ENCODE data around the gene EIF3C.
"Not testable (repeated sequence)": the region's sequence is repeated elsewhere in the genome, so short reads cannot be mapped to it uniquely, and the experiment has no call there.

EIF3C gene, protein sequence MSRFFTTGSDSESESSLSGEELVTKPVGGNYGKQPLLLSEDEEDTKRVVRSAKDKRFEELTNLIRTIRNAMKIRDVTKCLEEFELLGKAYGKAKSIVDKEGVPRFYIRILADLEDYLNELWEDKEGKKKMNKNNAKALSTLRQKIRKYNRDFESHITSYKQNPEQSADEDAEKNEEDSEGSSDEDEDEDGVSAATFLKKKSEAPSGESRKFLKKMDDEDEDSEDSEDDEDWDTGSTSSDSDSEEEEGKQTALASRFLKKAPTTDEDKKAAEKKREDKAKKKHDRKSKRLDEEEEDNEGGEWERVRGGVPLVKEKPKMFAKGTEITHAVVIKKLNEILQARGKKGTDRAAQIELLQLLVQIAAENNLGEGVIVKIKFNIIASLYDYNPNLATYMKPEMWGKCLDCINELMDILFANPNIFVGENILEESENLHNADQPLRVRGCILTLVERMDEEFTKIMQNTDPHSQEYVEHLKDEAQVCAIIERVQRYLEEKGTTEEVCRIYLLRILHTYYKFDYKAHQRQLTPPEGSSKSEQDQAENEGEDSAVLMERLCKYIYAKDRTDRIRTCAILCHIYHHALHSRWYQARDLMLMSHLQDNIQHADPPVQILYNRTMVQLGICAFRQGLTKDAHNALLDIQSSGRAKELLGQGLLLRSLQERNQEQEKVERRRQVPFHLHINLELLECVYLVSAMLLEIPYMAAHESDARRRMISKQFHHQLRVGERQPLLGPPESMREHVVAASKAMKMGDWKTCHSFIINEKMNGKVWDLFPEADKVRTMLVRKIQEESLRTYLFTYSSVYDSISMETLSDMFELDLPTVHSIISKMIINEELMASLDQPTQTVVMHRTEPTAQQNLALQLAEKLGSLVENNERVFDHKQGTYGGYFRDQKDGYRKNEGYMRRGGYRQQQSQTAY

DNA sequence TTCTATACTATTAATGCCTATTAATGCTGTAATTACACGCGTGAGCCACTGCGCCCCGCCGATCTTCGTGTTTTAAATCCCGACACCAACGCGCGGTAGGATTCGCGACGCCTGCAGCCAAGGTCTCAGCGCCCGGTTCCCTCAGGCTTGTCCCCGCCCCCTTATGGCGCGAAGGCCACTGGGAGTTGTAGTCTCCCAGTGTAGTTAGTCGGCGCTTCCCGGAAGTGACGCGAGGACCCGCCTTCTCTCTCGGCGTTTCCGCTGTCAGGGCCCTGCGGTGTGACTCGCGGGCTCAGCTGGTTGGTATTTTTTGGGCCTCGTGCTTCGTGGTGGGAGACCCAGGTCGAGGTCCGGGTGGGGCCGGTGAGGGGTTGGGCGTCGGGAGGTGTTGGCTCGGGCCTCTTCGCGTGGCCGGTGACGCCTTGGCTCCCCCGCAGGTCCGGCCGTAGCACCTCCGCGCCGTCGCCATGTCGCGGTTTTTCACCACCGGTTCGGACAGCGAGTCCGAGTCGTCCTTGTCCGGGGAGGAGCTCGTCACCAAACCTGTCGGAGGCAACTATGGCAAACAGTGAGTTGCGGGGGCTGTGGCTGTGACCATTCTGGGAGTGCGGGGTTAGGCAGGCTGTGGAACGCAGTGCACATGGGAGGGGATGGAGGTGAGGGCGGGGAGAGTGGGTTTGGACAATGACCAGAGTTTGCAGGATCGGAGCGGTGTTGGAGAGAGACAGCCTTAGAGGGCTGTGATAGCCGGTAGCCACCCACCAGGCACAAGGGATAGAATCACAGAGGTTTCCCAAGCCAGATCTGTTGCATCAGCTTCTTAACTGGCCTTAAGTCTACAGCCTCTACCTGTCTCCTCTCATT lies at the start of gene EIF3C:
Gene EIF3C (plus strand): TSS at position 245 of the 864 bp plus-strand sequence. CDS start 223 bp downstream, at position 468.
- not testable (repeated sequence) for DNase-seq (ENCODE audit: low spot score)

DNA sequence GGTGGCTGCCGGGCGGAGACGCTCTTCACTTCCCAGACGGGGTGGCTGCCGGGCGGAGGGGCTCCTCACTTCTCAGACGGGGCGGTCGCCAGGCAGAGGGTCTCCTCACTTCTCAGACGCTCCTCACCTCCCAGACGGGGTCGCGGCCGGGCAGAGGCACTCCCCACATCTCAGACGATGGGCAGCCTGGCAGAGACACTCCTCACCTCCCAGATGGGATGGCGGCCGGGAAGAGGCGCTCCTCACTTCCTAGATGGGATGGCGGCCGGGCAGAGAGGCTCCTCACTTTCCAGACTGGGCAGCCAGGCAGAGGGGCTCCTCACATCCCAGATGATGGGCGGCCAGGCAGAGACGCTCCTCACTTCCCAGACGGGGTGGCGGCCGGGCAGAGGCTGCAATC lies 45.0 kb upstream of the EIF3C start:
- DNase-seq (ENCODE audit: low spot score) = not testable (repeated sequence)

DNA sequence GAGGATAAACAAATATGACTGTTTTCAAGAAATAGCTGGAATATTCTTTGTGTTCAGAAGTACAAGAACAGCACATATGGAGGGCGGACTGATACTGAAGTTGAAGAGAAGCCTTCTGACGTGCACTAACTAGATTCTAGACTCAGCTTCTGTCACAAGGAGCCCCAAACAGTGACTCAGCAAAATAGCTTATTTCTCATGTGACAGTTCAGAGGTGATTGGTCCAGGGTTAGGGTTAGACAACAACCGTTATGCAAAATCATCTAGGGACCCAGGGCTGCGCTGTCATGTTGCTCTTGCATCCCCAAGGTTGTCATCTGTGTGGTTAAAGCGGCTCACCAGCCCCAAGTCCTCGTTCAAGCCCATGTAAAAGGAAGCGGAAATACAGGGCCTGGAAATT lies 43.8 kb upstream of the EIF3C start:
- DNase-seq (ENCODE audit: low spot score) = not testable (repeated sequence)

DNA sequence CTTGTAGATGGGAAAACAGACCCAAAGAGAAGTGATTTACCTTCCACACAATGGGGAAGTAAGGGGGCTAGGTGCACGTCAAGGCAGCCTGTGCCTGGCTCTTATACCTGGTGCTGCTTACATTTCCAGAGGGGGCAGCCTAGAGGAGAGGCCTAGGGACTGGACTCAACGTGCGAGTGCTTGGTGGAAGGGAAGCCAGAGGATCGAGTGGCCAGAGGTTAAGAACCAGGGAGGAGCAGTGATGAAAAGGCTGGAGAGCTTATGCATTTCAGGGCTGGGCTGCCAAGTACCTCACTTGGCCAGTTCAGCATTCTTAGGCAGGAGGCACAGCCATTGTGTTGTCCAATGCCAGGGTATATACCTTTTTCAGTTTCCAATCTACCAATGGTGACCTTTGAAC lies 43.1 kb upstream of the EIF3C start:
- not testable (repeated sequence) for DNase-seq (ENCODE audit: low spot score)

DNA sequence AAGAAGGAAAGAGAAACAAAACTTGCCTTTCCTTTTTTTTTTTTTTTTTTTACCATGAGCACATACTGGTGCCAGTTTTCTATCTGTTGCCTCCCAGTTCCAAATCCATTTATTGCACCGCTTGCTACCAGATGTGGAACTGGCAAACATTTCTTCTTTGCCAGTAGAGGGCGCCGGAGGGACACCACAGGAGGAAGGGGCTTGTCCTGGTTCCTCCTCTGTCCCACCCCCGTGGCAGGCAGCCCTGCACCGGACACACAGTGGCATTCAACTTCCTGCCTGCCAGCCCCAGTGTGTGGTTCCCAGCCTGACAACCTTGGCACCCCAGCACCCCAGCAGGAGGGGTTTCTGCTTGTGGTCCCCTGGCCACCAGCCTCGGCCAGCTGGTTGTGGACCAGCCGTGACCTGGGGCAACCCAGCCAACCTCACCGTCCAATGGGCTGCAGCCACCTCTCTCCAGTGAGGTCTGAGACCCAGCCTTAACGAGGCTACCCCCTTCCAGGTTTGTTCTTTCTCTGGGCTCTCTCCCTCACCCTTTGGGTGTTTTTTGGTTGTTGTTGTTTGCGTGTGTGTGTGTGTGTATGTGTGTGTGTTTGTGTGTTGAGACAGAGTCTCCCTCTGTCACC lies 22.8 kb upstream of the EIF3C start:
- not testable (repeated sequence) for DNase-seq (ENCODE audit: low spot score)

DNA sequence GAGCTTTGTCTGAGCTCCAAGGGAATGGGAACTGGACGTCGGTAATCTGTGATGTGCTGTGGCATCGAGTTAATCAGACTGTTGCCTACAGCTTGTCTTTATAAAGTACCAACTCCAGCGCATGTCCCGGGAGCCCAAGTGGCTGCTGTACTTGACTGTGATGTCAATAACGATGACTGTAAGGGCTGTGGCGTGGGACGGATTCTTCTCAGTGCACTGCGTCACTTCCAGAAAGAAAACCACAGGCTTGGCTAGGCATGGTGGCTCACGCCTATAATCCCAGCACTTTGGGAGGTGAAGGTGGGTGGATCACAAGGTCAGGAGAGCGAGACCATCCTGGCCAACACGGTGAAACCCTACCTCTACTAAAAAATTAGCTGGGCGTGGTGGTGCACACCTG lies 21.8 kb upstream of the EIF3C start:
- DNase-seq (ENCODE audit: low spot score) = not testable (repeated sequence)

DNA sequence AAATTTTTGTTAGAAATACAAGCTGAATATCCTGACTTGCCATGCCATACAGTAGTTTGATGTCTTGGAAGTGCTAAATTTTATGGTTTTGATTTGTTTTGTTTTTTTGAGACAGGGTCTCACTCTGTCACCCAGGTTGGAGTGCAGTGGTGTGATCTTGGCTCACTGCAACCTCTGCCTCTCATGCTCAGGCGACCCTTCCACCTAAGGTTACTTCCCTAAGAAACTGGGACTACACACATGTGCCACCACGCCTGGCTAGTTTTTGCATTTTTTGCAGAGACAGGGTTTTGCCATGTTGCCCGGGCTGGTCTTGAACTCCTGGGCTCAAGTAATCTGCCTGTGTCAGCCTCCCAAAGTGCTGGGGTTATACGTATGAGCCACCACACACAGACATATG lies 19.5 kb upstream of the EIF3C start:
- not testable (repeated sequence) for DNase-seq (ENCODE audit: low spot score)

DNA sequence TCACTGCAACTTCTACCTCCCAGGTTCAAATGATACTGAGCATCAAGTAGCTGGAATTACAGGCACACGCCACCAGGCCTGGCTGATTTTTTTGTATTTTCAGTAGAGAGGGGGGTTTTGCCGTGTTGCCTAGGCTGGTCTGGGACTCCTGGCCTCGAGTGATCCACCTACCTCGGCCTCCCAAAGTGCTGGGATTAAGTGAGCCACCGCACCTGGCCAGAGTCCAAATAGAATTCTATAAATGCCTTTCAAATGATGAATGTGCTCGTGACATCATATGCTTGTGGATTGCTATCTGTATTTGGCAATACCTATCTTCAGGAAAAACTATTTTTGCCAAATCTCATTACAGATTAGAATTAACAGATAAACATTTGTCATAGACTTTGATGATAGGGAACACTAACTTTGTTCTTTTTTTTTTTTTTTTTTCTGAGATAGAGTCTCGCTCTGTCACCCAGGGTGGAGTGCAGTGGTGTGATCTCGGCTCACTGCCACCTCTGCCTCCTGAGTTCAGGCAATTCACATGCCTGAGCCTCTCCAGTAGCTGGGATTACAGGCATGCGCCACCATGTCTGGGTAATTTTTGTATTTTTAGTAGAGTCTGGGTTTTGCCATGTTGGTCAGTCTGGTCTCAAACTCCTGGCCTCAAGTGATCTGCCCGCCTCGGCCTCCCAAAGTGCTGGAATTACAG lies 17.9 kb upstream of the EIF3C start:
- DNase-seq (ENCODE audit: low spot score) = not testable (repeated sequence)

DNA sequence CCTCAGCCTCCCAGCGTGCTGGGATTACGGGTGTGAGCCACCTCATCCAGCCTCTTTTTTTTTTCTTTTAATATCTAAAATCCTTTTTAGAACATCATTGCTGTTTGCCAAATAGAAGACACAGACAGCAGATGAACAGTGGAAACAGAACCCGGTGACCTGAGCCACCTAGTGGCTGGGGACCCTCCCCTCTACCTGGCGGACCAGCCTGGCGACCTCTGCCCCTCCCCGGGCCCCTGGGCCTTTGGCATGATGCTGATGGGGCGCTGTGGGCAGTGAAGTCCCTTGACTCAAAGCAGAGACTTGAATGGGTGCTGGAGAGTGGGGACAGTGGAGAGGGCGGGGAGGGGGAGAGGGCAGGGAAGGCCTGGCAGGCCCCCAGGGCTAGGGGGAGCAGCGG lies 11.5 kb upstream of the EIF3C start:
- DNase-seq (ENCODE audit: low spot score) = not testable (repeated sequence)

DNA sequence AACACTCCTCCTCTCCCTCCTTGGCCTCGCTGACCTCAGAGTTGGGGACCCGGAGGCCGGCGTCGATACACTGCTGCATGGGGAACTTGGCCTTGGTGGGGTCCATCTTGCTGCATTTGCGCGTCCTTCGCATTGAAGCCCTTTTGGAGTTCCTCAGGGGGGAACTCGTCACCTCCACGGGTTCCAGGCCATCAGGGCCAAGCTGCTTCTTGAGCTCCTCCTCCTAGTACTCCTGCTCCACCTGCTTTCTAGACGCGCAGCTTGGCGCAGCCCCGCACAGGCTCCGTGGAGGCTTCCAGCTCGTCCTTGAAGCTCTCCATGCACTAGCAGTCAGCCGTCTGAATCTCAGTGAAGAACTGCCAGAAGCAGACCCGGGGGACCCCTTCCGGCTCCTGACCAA lies 10.9 kb upstream of the EIF3C start:
- not testable (repeated sequence) for DNase-seq (ENCODE audit: low spot score)

DNA sequence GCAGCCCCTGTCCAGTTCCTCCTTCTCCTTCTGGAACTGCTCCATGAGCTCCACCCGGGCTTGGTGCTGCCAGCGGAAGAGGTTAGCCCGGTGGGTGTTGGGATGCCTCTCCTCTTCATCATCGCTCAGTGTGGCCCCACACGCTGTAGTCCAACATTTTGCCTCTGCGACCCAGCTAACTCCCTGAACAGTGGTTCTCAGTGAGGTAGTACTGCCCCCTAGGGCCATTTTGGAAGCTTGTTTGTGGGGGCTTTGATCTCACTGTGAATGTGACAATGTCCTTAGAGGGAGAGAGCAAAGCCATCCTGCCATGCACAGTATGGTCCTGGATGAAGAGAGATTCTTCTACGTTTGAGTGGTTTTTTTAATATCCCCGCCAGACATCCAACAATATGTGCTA lies 9.9 kb upstream of the EIF3C start:
- DNase-seq (ENCODE audit: low spot score) = not testable (repeated sequence)

DNA sequence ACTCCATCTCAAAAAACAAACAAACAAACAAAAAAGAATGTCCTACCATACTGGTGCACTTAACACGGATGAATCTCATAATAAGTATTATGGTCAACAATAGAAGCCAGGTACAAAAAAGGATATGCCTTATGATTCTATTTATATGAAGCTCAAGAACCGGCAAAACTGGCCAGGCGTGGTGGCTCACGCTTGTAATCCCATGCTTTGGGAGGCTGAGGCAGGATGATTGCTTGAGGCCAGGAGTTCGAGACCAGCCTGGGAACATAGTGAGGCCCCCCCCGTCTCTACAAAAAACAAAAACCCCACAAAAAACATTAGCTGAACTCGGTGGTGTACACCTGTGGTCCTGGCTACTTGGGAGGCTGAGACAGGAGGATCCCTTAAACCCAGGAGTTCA lies 7.0 kb upstream of the EIF3C start:
- not testable (repeated sequence) for DNase-seq (ENCODE audit: low spot score)

DNA sequence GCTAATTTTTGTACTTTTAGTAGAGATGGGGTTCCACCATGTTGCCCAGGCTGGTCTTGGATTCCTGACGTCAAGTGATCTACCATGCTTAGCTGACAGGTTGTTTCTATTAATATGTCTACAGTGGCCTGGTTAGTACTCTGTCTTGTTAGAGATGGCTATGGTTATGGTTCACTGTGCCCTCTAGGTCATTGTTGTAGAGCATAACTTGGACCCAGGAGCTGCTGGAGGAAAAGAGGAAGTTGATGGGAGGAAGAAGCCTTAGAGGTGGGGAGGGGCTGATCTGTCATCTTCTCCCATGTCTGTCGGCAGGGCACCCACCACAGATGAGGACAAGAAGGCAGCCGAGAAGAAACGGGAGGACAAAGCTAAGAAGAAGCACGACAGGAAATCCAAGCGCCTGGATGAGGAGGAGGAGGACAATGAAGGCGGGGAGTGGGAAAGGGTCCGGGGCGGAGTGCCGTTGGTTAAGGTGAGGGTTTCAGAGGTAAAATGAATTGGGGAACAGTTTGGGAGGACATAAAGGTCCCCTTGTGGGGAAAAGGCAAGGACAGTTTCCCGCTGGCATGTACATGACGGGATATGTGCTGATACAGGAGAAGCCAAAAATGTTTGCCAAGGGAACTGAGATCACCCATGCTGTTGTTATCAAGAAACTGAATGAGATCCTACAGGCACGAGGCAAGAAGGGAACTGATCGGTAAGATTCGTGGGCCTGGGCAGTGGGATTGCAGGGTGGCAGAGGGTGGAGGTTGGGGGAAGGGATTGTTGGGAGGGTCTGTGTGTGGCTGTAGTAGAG lies 11.8 kb downstream of the EIF3C start:
- not testable (repeated sequence) for DNase-seq (ENCODE audit: low spot score)

DNA sequence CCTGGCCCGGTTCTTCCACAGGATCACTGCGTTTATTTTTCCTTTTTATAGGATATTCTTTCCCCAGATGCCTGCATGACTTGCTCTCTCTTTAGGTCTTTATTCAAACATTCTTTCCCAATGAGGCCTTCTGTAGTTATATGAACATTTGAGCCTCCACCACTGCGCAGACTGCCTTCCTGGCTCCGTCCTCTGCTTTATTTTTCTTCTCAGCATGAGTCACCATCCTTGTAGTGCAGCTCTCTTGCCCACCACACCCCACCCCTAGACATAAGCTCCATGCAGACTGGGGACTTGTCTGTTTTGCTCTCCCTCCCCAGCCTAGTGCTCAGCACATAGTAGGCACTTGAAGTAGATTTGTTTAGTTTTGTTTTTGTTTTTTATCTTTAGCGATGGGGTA lies 20.0 kb downstream of the EIF3C start:
- DNase-seq (ENCODE audit: low spot score) = not testable (repeated sequence)

DNA sequence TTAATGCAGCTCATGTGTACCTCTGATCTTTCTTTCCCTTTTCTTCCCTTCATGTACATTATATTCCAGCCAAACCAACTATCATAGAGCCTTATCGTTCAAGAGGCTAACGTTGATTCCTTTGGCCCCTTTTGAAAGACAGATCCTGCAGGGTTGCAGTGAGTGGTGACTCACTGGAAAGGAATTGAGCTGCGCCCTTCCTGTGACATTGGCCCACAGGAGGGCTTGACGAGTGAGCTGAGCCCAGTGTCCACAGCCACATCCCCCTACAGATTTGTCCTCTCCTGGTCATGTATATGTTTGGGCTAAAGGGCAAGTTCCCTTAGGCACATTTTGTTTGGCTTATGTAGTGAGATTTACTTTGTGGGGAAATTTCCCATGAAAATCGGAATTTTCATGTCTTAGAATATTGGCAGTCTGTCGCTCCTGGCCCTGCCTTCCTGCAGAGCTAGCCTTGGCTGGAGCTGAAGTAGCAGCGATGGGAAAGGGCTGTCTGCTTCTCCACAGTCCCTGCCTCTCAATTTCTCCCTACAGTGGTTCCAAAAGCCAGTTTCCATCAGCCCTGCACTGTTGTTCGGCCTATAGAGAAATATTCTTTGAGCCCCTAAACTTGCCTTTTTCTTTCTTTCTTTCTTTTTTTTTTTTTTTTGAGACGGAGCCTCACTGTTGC lies 21.3 kb downstream of the EIF3C start:
- not testable (repeated sequence) for DNase-seq (ENCODE audit: low spot score)

DNA sequence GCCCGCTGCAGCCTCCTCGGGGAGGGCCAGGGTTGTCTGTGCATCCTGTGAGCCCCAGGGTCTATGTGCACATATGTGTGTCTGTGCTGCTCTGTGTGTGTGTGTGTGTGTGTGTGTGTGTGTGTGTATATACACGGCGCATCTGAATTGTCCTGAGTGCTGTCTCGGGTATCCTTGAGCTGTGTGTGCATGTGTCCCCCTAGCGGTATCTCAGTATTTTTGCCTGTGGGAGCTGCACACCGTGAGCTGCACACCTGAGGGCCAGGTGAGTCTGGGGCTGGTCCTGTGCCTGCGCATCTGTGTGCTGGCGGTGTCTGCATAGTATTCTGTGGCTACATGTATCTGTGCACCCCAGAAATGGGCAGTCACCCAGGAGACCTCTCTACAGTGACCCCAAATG lies 28.5 kb downstream of the EIF3C start:
- DNase-seq (ENCODE audit: low spot score) = not testable (repeated sequence)

DNA sequence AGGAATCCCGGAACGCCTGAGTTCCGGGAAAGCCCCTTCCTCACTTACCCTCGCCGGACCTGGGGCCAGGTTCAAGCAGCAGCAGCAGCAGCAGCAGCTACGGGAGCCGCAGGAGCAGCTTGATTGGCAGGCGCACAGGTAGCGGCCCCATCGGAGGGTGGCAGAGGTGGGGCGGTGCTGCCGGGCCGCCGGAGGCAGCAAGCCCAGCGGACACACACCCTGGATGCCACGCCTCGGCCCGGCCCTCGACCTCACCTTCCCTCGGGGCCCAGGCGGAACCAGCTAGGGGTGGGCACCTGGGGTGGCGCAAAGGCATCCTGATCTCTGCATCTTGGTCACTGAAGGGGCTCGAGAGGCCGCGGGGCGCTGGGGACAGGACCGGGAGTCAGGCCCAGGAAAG lies 29.4 kb downstream of the EIF3C start:
- not testable (repeated sequence) for DNase-seq (ENCODE audit: low spot score)

DNA sequence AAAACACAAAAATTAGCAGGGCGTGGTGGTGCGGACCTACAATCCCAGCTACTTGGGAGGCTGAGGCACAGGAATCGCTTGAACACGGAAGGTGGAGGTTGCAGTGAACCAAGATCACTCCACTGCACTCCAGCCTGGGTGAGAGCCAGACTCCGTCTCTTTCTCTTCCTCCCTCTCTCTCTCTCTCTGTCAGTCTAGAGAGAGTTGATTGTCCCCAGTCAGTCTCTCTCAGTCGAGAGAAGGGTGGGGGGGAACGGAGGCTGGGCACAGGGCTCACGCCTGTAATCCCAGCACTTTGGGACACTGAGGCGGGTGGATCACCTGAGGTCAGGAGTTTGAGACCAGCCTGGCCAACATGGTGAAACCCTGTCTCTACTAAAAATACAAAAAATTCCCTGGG lies 30.0 kb downstream of the EIF3C start:
- DNase-seq (ENCODE audit: low spot score) = not testable (repeated sequence)

DNA sequence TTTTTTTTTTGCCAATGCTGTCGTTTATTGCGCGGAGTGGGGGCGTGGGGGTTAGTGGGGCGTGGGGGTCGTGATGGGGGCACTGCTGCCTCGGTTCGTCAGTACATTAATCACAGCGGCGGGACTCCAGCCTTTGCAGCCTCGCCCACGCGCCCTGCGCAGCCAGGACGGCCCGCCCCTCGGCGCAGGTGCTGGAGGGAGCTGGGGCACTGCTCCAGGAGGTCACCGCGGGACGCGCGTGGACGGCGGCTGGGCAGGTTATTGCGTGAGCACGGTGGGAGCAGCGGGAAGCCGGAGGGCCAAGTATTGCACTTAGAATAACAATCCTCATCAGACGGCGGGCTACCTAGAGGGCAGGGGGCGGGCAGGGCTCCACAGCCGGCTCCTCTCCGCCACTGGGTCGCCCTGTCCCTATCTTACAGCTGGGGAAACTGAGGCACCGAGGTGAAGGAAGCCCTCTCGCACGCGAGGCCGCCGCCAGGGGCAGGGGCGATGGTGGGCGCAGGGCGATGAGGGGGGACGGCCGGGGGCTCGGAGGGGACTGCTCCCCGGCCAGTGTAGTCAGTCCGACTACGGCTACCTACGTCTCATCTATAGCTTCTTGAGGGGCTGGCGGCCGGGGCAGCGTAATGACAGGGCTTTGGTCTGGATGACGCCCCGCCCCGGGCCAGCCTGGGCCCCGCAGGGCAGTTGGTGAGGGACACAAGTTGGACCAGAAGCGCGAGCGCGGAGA lies 35.5 kb downstream of the EIF3C start:
- DNase-seq (ENCODE audit: low spot score) = not testable (repeated sequence)
